DOHH2 (cell line): Measurements from ENCODE around the gene PKD2.

Experiments
- H3F3A ChIP-seq: fragments of 200-600 bp; sonication (generic), shearing (Covaris generic); 2 replicates; pipeline ENCODE4 v1.6.0; 2016; ENCODE audit warnings: antibody characterized with exemption, mild to moderate bottlenecking; ENCODE audit not compliant: control insufficient read depth, insufficient read depth
- H3K27ac ChIP-seq: fragments of 200-600 bp; sonication (generic); 2 replicates; pipeline ENCODE4 v1.5.1; 2014; ENCODE audit warnings: low read depth, mild to moderate bottlenecking, low read length, moderate library complexity
- H3K27me3 ChIP-seq: fragments of 200-600 bp; sonication (generic); 2 replicates; pipeline ENCODE4 v1.6.1; 2014; ENCODE audit warnings: mild to moderate bottlenecking, low read length, mixed read lengths; ENCODE audit not compliant: control insufficient read depth
- H3K36me3 ChIP-seq: fragments of 200-600 bp; sonication (generic); 2 replicates; pipeline ENCODE4 v1.6.1; 2014; ENCODE audit warnings: mild to moderate bottlenecking, low read length, moderate library complexity, mixed read lengths; ENCODE audit not compliant: control insufficient read depth
- H3K4me1 ChIP-seq: fragments of 200-600 bp; sonication (generic); 2 replicates; pipeline ENCODE4 v1.6.1; 2014; ENCODE audit warnings: mild to moderate bottlenecking, low read length, mixed read lengths; ENCODE audit not compliant: control insufficient read depth
- H3K4me2 ChIP-seq: fragments of 200-600 bp; sonication (generic); 2 replicates; pipeline ENCODE4 v1.6.0; 2014; ENCODE audit warnings: mild to moderate bottlenecking, low read length, moderate library complexity
- H3K4me3 ChIP-seq: fragments of 200-600 bp; sonication (generic); 2 replicates; pipeline ENCODE4 v1.5.1; 2014; ENCODE audit warnings: mild to moderate bottlenecking, low read length, mixed read lengths
- H3K79me2 ChIP-seq: fragments of 200-600 bp; sonication (generic); 2 replicates; pipeline ENCODE4 v1.6.1; 2014; ENCODE audit warnings: mild to moderate bottlenecking, low read length, mixed read lengths; ENCODE audit not compliant: control insufficient read depth
- H3K9me2 ChIP-seq: fragments of 200-600 bp; sonication (generic); replicated peaks from 2 replicates; pipeline ENCODE4 v1.6.1; 2014; ENCODE audit warnings: mild to moderate bottlenecking, low read length, mixed read lengths; ENCODE audit not compliant: control insufficient read depth
- H3K9me3 ChIP-seq: fragments of 200-600 bp; sonication (generic); 2 replicates; pipeline ENCODE4 v1.6.1; 2014; ENCODE audit warnings: antibody characterized with exemption, low read length, mixed read lengths; ENCODE audit not compliant: control insufficient read depth, insufficient read depth
- H4K20me1 ChIP-seq: fragments of 200-600 bp; sonication (generic); 2 replicates; pipeline ENCODE4 v1.6.0; 2014; ENCODE audit warnings: low read depth, mild to moderate bottlenecking, antibody characterized with exemption, low read length, moderate library complexity; ENCODE audit not compliant: control insufficient read depth, insufficient read depth
- EZH2phosphoT487 ChIP-seq: fragments of 200-600 bp; sonication (generic); IDR thresholded peaks from 2 replicates; pipeline ENCODE4 v1.6.1; 2017; ENCODE audit warnings: borderline replicate concordance, mild to moderate bottlenecking, antibody characterized with exemption, low read length, moderate library complexity, mixed read lengths
- TF ChIP-seq, protein P1 (sequence below): fragments of 200-600 bp; sonication (generic); IDR thresholded peaks from one replicate; pipeline ENCODE4 v1.5.1; 2014; ENCODE audit warnings: antibody characterized with exemption, mild to moderate bottlenecking, low read depth, low read length; ENCODE audit not compliant: poor library complexity, severe bottlenecking

PKD2 gene

DNA sequence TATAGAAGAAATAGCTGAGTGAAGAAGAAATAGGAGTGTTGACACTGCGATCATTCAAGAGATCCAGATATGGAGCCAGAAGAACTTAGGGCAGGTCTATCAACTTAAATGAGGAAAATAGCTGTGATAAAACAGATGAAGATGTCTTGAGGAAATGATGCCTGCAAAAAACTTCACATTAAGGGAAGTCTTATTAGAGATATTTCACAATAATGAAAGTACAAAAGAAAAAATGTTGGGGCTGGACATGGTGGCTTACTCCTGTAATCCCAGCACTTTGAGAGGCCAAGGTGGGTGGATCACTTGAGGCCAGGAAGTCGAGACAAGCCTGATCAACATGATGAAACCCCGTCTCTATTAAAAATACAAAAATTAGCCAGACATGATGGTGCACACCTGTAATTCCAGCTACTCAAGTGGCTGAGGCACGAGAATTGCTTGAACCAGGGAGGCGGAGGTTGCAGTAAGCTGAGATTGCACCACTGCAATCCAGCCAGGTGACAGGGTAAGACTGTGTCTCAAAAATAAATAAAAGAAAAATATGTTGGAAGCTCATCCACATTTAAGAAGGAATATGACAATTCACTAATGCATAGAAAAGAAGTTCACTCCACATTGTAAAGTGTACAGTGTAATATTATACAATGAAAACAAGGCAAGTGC, 56.3 kb downstream of the PKD2 start:
- Histone ChIP-seq H3K36me3 (peaks cover 65% of the 10 kb centered on the region), H3K27ac (no peak overlapping the region), H3K9me2 (no peaks in the 10 kb centered on the region), H3F3A (no peaks in the 10 kb centered on the region), H3K9me3 (no peaks in the 10 kb centered on the region; the same call in 1 of the 2 replicates), H3K4me1 (no peaks in the 10 kb centered on the region), H3K79me2 (no peaks in the 10 kb centered on the region), H4K20me1 (no peaks in the 10 kb centered on the region), H3K4me2 (no peak overlapping the region), H3K27me3 (no peaks in the 10 kb centered on the region), H3K4me3 (no peak overlapping the region)
- TF ChIP-seq, protein P1, sequence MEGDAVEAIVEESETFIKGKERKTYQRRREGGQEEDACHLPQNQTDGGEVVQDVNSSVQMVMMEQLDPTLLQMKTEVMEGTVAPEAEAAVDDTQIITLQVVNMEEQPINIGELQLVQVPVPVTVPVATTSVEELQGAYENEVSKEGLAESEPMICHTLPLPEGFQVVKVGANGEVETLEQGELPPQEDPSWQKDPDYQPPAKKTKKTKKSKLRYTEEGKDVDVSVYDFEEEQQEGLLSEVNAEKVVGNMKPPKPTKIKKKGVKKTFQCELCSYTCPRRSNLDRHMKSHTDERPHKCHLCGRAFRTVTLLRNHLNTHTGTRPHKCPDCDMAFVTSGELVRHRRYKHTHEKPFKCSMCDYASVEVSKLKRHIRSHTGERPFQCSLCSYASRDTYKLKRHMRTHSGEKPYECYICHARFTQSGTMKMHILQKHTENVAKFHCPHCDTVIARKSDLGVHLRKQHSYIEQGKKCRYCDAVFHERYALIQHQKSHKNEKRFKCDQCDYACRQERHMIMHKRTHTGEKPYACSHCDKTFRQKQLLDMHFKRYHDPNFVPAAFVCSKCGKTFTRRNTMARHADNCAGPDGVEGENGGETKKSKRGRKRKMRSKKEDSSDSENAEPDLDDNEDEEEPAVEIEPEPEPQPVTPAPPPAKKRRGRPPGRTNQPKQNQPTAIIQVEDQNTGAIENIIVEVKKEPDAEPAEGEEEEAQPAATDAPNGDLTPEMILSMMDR: no peak
- TF ChIP-seq EZH2phosphoT487: no peak

DNA sequence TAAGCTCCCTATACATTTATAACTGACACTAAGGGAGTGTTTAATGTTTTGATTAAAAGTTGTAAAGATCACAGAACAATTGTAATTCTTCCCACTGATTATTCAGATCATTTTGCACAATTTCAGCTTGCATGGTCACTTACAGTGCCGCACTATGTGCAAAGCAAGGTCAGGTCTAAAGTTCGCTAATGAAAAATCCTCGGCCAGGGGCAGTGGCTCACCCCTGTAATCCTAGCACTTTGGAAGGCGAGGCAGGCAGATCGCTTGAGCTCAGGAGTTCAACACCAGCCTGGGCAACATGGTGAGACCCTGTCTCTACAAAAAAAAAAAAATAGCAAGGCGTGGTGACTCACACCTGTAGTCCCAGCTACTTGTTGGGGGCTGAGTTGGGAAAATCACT, 57.0 kb downstream of the PKD2 start:
- Histone ChIP-seq H3K4me3 (no peak overlapping the region), H3K79me2 (no peaks in the 10 kb centered on the region), H3K4me1 (no peaks in the 10 kb centered on the region), H4K20me1 (no peaks in the 10 kb centered on the region), H3K27ac (no peak overlapping the region), H3K9me2 (no peaks in the 10 kb centered on the region), H3F3A (0 out of 2 replicates have a peak, but pooled peaks cover 2% of the 10 kb centered on the region), H3K36me3 (peaks cover 59% of the 10 kb centered on the region), H3K9me3 (no peaks in the 10 kb centered on the region; the same call in 1 of the 2 replicates), H3K27me3 (no peaks in the 10 kb centered on the region), H3K4me2 (no peak overlapping the region)
- TF ChIP-seq, protein P1: no peak
- no peak for TF ChIP-seq EZH2phosphoT487

DNA sequence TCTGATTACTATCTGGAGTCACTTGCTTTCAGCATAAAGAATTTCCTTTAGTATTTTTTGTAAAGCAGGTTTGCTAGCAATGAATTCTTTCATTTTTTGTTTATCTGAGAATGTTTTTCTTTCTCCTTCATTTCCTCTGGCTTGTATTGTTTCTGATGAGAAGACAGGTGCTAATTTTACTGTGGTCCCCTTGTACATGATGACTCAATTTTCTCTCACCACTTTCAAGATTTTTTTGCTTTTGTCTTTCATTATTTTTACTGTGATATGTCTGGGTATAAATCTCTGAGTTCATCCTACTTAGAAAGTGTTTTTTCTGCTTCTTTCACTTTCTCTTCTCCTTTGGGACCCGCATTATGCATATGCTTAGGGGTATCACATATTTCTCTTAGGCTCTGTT, 62.6 kb downstream of the PKD2 start:
- no peak overlapping the region for H3K4me3 ChIP-seq
- peaks cover 68% of the 10 kb centered on the region for H3K36me3 ChIP-seq
- no peaks in the 10 kb centered on the region for H3K4me1 ChIP-seq
- H3K9me3 ChIP-seq: peaks cover 4% of the 10 kb centered on the region; the same call in 1 of the 2 replicates
- no peak overlapping the region for H3K4me2 ChIP-seq
- 0 out of 2 replicates have a peak, but pooled peaks cover 2% of the 10 kb centered on the region for H3F3A ChIP-seq
- H3K79me2 ChIP-seq: no peaks in the 10 kb centered on the region
- H4K20me1 ChIP-seq: no peaks in the 10 kb centered on the region
- H3K27ac ChIP-seq: no peak overlapping the region
- no peaks in the 10 kb centered on the region for H3K9me2 ChIP-seq
- TF ChIP-seq, protein P1: no peak
- TF ChIP-seq EZH2phosphoT487: no peak
- no peaks in the 10 kb centered on the region for H3K27me3 ChIP-seq
